K562 (cell line): ENCODE results near the gene IRF3. TPM values are rescaled to one million over a fixed set of nuclear protein-coding genes. Genes with fewer than 3 reads are reported as not detected.

ENCODE experiments used
- ARNT ChIP-seq, 2 experiments: fragments of 450-650 bp; IDR thresholded peaks; 2 replicates each; pipeline ENCODE4 v1.6.1; 2016; ENCODE audit warnings: mild to moderate bottlenecking in 1 of 2
- ATF1 ChIP-seq, 2 experiments: fragments of 450-650 bp in 1 of 2; IDR thresholded peaks; 2 replicates each; pipeline ENCODE4 v1.6.1; 2016; ENCODE audit warnings: missing compliant biosample characterization in 1 of 2, missing genetic modification characterization in 1 of 2
- CBX1 ChIP-seq: sonication (generic); IDR thresholded peaks from 2 replicates; pipeline ENCODE4 v1.6.1; 2016; ENCODE audit warnings: antibody characterized with exemption, low read depth, mild to moderate bottlenecking
- CC2D1A ChIP-seq: fragments of 450-650 bp; IDR thresholded peaks from 2 replicates; pipeline ENCODE4 v1.6.1; 2017; ENCODE audit warnings: mild to moderate bottlenecking
- ETS2 ChIP-seq: IDR thresholded peaks from 2 replicates; pipeline ENCODE4 v1.6.1; 2016; ENCODE audit warnings: borderline replicate concordance, missing genetic modification characterization, mild to moderate bottlenecking, moderate library complexity, missing compliant biosample characterization; ENCODE audit not compliant: poor library complexity, severe bottlenecking
- HDAC2 ChIP-seq: fragments of 450-650 bp; IDR thresholded peaks from 2 replicates; pipeline ENCODE4 v1.6.1; 2016; ENCODE audit warnings: mild to moderate bottlenecking
- KDM4B ChIP-seq, 2 experiments: fragments of 450-650 bp in 1 of 2; sonication (generic) in 1 of 2; IDR thresholded peaks; 2 replicates each; pipeline ENCODE4 v1.6.1; 2016 to 2017; ENCODE audit warnings: borderline replicate concordance in 2 of 2, antibody characterized with exemption in 1 of 2, low read depth in 1 of 2, mild to moderate bottlenecking in 1 of 2
- L3MBTL2 ChIP-seq: fragments of 450-650 bp; IDR thresholded peaks from 2 replicates; pipeline ENCODE4 v1.6.1; 2016; ENCODE audit warnings: mild to moderate bottlenecking, moderate library complexity
- LCOR ChIP-seq: sonication (generic); formaldehyde crosslinking; IDR thresholded peaks from 2 replicates; pipeline ENCODE4 v1.8.0; 2022; ENCODE audit warnings: mild to moderate bottlenecking, missing genetic modification reagents
- NELFE ChIP-seq: IDR thresholded peaks from 2 replicates; pipeline ENCODE4 v1.6.1; 2011; ENCODE audit warnings: mild to moderate bottlenecking; ENCODE audit not compliant: insufficient read depth, insufficient read length
- POLR2B ChIP-seq: fragments of 450-650 bp; IDR thresholded peaks from 2 replicates; pipeline ENCODE4 v1.6.1; 2018; ENCODE audit warnings: low read depth; ENCODE audit not compliant: partially characterized antibody
- SIN3A ChIP-seq, 2 experiments: fragments of 150-350 bp in 1 of 2; IDR thresholded peaks; 2 replicates each; pipeline ENCODE4 v1.6.1; 2011 to 2016; ENCODE audit warnings: borderline replicate concordance in 2 of 2, low read depth in 2 of 2, low read length in 2 of 2, mild to moderate bottlenecking in 2 of 2, moderate library complexity in 2 of 2; ENCODE audit not compliant: control insufficient read depth in 1 of 2
- SMAD4 ChIP-seq: fragments of 250-450 bp; sonication (Bioruptor Pico); conservative IDR thresholded peaks from 2 replicates; pipeline ENCODE4 v1.8.0; 2021; ENCODE audit warnings: inconsistent platforms, mild to moderate bottlenecking, moderate library complexity
- SMARCE1 ChIP-seq: fragments of 450-650 bp; IDR thresholded peaks from 2 replicates; pipeline ENCODE4 v1.7.1; 2016; ENCODE audit warnings: mild to moderate bottlenecking
- SMC3 ChIP-seq: conservative IDR thresholded peaks from 2 replicates; pipeline ENCODE4 v1.6.1; 2011; ENCODE audit warnings: low read depth, low read length, improper control_type of control experiment; ENCODE audit not compliant: insufficient read depth
- TARDBP ChIP-seq: fragments of 450-650 bp; IDR thresholded peaks from 2 replicates; pipeline ENCODE4 v1.6.1; 2016
- TRIM28 ChIP-seq: fragments of 450-650 bp; IDR thresholded peaks from 2 replicates; pipeline ENCODE4 v1.6.1; 2017
- UBTF ChIP-seq, 2 experiments: IDR thresholded peaks; 2 replicates each; pipeline ENCODE4 v1.6.1; 2012; ENCODE audit warnings: improper control_type of control experiment in 2 of 2, low read depth in 2 of 2, low read length in 2 of 2, borderline replicate concordance in 1 of 2
- ZFP36 ChIP-seq: fragments of 150-350 bp; IDR thresholded peaks from 2 replicates; pipeline ENCODE4 v1.6.1; 2018; ENCODE audit warnings: low read length, low read depth; ENCODE audit not compliant: partially characterized antibody
- polyA plus RNA-seq, 8 experiments: library from polyadenylated mRNA; depleted of rRNA in 4 of 8; stranded (reverse) in 5 of 8; unstranded in 3 of 8; fragments of >200 nt; fragmentation: Nextera tagmentation in 2 of 8; fragmentation: Illumina TruSeq in 1 of 8; extraction: Ambion mirVana in 2 of 8; extraction: Trizol in 1 of 8; gene quantifications; 2 replicates each; pipeline versions ENCODE4 v1.2.1 to v1.2.3, GENCODE V29; 2011 to 2014; ENCODE audit warnings: inconsistent platforms in 1 of 8, missing spikeins in 1 of 8
- total RNA-seq, 7 experiments: library from RNA; depleted of rRNA in 6 of 7; stranded (reverse); fragments of >200 nt in 6 of 7; fragmentation: Illumina TruSeq in 2 of 7; extraction: Trizol in 2 of 7; gene quantifications; 2 replicates each; pipeline versions ENCODE4 v1.2.1 to v1.2.3, GENCODE V29; 2011 to 2021; ENCODE audit warnings: low replicate concordance in 1 of 7
- TF ChIP-seq, protein P1 (sequence below): fragments of 250-450 bp; sonication (Bioruptor Pico); IDR thresholded peaks from 2 replicates; pipeline ENCODE4 v1.5.0; 2020; ENCODE audit warnings: mild to moderate bottlenecking, borderline replicate concordance
- TF ChIP-seq, protein P2 (sequence below): sonication (generic); formaldehyde crosslinking; IDR thresholded peaks from 2 replicates; pipeline ENCODE4 v1.5.0; 2020; ENCODE audit warnings: missing genetic modification reagents

IRF3 gene
- total and polyA plus RNA-seq, 9 of the 15 experiments (the other 6 are each of a cell fraction or from before 2014, with no cell fraction given) = 7.5 to 145 (median 65.4) TPM

DNA sequence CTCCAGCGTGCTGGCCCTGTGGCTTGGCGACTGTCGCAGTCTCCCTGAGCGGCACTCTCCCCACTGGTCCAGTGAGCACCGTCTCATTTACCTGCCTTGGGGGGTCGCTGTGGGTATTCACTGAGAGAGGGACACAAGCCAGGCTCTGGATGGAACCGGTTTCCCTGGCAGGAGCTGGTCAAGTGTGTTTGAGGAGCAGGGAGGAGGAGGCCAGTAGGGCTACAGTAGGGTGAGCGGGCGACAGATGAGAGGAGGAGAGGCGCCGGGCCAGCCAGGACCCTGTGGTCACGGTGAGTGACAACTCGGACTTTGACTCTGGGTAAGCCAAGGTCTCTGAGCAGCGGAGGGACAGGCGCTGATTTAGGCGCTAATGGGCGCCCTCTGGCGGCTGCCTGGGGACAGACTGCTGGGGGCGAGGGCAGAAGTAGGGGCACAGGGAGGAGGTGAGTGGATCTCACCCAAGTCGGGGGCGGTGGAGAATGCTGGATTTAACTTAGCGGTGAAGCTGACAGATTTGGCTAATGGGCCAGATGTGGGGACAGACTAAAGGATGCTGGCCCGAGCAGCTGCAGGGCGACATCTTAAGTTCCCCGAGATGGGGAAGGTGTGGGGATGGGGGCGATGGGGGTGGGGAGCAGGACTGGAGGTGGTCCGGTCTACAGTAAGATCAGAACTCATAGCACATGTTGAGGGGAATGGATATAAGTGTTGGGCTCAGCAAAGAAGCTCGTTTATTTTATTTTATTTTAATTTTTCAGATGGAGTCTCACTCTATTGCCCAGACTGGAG, 6.7 kb upstream of the IRF3 start (continued):
- TF ChIP-seq ETS2 (no peak), TARDBP (no peak), POLR2B (no peak), CBX1 (no peak), ZFP36 (peak; percentile 41), CC2D1A (peak; percentile 52), KDM4B (IDR thresholded peaks at IDR 0.05; ENCODE audit: borderline replicate concordance in 2 of 2, low read depth in 1 of 2) (0 out of 4 replicates have a peak, but pooled peaks of 1 of the 2 experiments have one; percentile 36), SMAD4 (CRISPR knock-in tag) (peak; percentile 57; the same call in 1 of the 2 replicates), ATF1 (CRISPR knock-in tag; IDR thresholded peaks at IDR 0.05) (no peak), ATF1 (tag; IDR thresholded peaks at IDR 0.05) (peak; percentile 16; the same call in 1 of the 2 replicates), SMC3 (peak; percentile 67), NELFE (no peak), L3MBTL2 (peak; percentile 46), UBTF (IDR thresholded peaks at IDR 0.05; ENCODE audit: borderline replicate concordance in 1 of 2, low read depth in 2 of 2, low read length in 2 of 2) (no peak), SIN3A (IDR thresholded peaks at IDR 0.05; ENCODE audit: borderline replicate concordance in 2 of 2, control insufficient read depth in 1 of 2, low read depth in 2 of 2, low read length in 2 of 2) (peak in 1 of 2 experiments; percentile 32; a peak in 1 of 4 replicates), ARNT (IDR thresholded peaks at IDR 0.05) (0 out of 4 replicates have a peak, but pooled peaks of 1 of the 2 experiments have one; percentile 54), TRIM28 (peak; percentile 67), LCOR (no peak; the same call in 1 of the 2 replicates), SMARCE1 (peak; percentile 56), HDAC2 (peak; percentile 79)
- TF ChIP-seq, protein P1, sequence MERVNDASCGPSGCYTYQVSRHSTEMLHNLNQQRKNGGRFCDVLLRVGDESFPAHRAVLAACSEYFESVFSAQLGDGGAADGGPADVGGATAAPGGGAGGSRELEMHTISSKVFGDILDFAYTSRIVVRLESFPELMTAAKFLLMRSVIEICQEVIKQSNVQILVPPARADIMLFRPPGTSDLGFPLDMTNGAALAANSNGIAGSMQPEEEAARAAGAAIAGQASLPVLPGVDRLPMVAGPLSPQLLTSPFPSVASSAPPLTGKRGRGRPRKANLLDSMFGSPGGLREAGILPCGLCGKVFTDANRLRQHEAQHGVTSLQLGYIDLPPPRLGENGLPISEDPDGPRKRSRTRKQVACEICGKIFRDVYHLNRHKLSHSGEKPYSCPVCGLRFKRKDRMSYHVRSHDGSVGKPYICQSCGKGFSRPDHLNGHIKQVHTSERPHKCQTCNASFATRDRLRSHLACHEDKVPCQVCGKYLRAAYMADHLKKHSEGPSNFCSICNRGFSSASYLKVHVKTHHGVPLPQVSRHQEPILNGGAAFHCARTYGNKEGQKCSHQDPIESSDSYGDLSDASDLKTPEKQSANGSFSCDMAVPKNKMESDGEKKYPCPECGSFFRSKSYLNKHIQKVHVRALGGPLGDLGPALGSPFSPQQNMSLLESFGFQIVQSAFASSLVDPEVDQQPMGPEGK (CRISPR knock-in tag) = no peak
- TF ChIP-seq, protein P2, sequence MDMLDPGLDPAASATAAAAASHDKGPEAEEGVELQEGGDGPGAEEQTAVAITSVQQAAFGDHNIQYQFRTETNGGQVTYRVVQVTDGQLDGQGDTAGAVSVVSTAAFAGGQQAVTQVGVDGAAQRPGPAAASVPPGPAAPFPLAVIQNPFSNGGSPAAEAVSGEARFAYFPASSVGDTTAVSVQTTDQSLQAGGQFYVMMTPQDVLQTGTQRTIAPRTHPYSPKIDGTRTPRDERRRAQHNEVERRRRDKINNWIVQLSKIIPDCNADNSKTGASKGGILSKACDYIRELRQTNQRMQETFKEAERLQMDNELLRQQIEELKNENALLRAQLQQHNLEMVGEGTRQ (CRISPR knock-in tag) = no peak
